GM12878 (cell line): ENCODE results near the gene ASB2. TPM values are rescaled to one million over a fixed set of nuclear protein-coding genes. Genes with fewer than 3 reads are reported as not detected.

Experiments
- ATAC-seq: fragments of 200-7000 bp; cut with Tn5 transposase; 3 replicates; pipeline ENCODE4 v1.9.1; 2020; ENCODE audit warnings: mild to moderate bottlenecking, moderate library complexity
- BruUV-seq: library from RNA; stranded (reverse); fragments of 400-500 nt; replicated peaks from 2 replicates; lab custom pipeline; 2021; lab: Mats Ljungman, UMichigan
- CTCF ChIA-PET: fragments of 300-600 bp; sonication (Branson Sonifier 250); formaldehyde crosslinking; extraction: SDS; loops from one replicate; lab custom pipeline; 2021; ENCODE audit warnings: inconsistent platforms; lab: Yijun Ruan, JAX
- POLR2A ChIA-PET: fragments of 350-600 bp; formaldehyde crosslinking; extraction: SDS; loops from one replicate; lab custom pipeline; 2021; ENCODE audit warnings: inconsistent platforms; lab: Charles Lee
- RAD21 ChIA-PET: fragments of 300-600 bp; sonication (Branson Sonifier 250); formaldehyde crosslinking; loops from one replicate; lab custom pipeline; 2023; ENCODE audit warnings: antibody characterized with exemption; ENCODE audit not compliant: unreplicated experiment; lab: Charles Lee
- SMC1A ChIA-PET: fragments of 300-600 bp; sonication (Branson Sonifier 250); formaldehyde crosslinking; loops from one replicate; lab custom pipeline; 2023; ENCODE audit not compliant: unreplicated experiment, uncharacterized antibody; lab: Charles Lee
- DNase-seq: peaks from one replicate; pipeline ENCODE4 v3.0.0-alpha.2; 2011; ENCODE audit warnings: low read depth, low spot score
- FAIRE-seq: peaks from 3 replicates; lab custom pipeline; 2011; peaks lifted over from hg19 to GRCh38; lab: Jason Lieb, UNC
- H2AFZ ChIP-seq: 2 replicates; pipeline ENCODE4 v1.6.0; 2011; ENCODE audit warnings: low read depth, low read length, control low read depth; ENCODE audit not compliant: control insufficient read depth
- H3K27ac ChIP-seq: 2 replicates; pipeline ENCODE4 v1.5.1; 2011; ENCODE audit warnings: control low read depth; ENCODE audit not compliant: control insufficient read depth, insufficient read depth
- H3K27me3 ChIP-seq, 2 experiments: replicated peaks in 1 of 2; 2 replicates each; pipeline versions ENCODE4 v1.6.0 to v1.6.1; 2011; ENCODE audit warnings: low read length in 1 of 2; ENCODE audit not compliant: control insufficient read depth in 2 of 2, insufficient read depth in 2 of 2
- H3K36me3 ChIP-seq, 2 experiments: 2 replicates each; pipeline ENCODE4 v1.5.1; 2011; ENCODE audit warnings: low read length in 1 of 2; ENCODE audit not compliant: control insufficient read depth in 2 of 2, insufficient read depth in 2 of 2
- H3K4me1 ChIP-seq: 2 replicates; pipeline ENCODE4 v1.6.1; 2011; ENCODE audit warnings: mild to moderate bottlenecking, low read length, moderate library complexity, mixed read lengths; ENCODE audit not compliant: control insufficient read depth, insufficient read depth
- H3K4me2 ChIP-seq: 2 replicates; pipeline ENCODE4 v1.6.0; 2011; ENCODE audit warnings: control low read depth; ENCODE audit not compliant: control insufficient read depth, insufficient read depth
- H3K4me3 ChIP-seq: fragments of 200-600 bp; sonication (generic); 2 replicates; pipeline ENCODE4 v1.5.1; 2016
- H3K79me2 ChIP-seq: 2 replicates; pipeline ENCODE4 v1.6.0; 2011; ENCODE audit warnings: low read length; ENCODE audit not compliant: control insufficient read depth, insufficient read depth
- H3K9ac ChIP-seq: 2 replicates; pipeline ENCODE4 v1.8.0; 2011; ENCODE audit warnings: low read length, control low read depth, mixed read lengths; ENCODE audit not compliant: control insufficient read depth, insufficient read depth
- H3K9me3 ChIP-seq: replicated peaks from 3 replicates; pipeline ENCODE4 v1.5.1; 2011; ENCODE audit warnings: mild to moderate bottlenecking, low read length; ENCODE audit not compliant: control insufficient read depth, insufficient read depth
- H4K20me1 ChIP-seq: 2 replicates; pipeline ENCODE4 v1.6.0; 2011; ENCODE audit not compliant: control insufficient read depth, insufficient read depth
- CEBPB ChIP-seq, 2 experiments: fragments of 150-350 bp in 1 of 2; IDR thresholded peaks; 2 replicates each; pipeline ENCODE4 v1.6.1; 2012 to 2014; ENCODE audit warnings: low read depth in 2 of 2, low read length in 2 of 2, borderline replicate concordance in 1 of 2, inconsistent platforms in 1 of 2
- CEBPZ ChIP-seq: fragments of 150-350 bp; IDR thresholded peaks from 2 replicates; pipeline ENCODE4 v1.6.1; 2016; ENCODE audit warnings: low read depth, low read length
- ZNF207 ChIP-seq: fragments of 450-650 bp; IDR thresholded peaks from 2 replicates; pipeline ENCODE4 v1.6.1; 2014; ENCODE audit warnings: antibody characterized with exemption, mild to moderate bottlenecking, borderline replicate concordance
- ZNF24 ChIP-seq: fragments of 450-650 bp; IDR thresholded peaks from 2 replicates; pipeline ENCODE4 v1.6.1; 2017; ENCODE audit warnings: antibody characterized with exemption, mild to moderate bottlenecking
- ZNF384 ChIP-seq: IDR thresholded peaks from 2 replicates; pipeline ENCODE4 v1.6.1; 2012; ENCODE audit warnings: low read depth, mild to moderate bottlenecking, low read length, improper control_type of control experiment, borderline replicate concordance
- WGBS: methylation state at CpG from one replicate; pipeline ENCODE4 v1.1.6; 2016; ENCODE audit warnings: low lambda C conversion rate; ENCODE audit not compliant: insufficient replicate concordance, insufficient coverage; ENCODE audit errors: missing lambda C conversion rate; 5-methylcytosine and 5-hydroxymethylcytosine counted together
- in situ Hi-C: fragments of 300-500 bp; cut with MboI; formaldehyde crosslinking; loops from 9 replicates; pipeline ENCODE4 v1.14.3; 2018; ENCODE audit warnings: mixed read lengths
- intact Hi-C: fragments of 100-400 bp; cut with micrococcal nuclease; formaldehyde crosslinking; loops from one replicate; pipeline ENCODE4 v1.14.2; 2022; ENCODE audit not compliant: unreplicated experiment
- polyA plus RNA-seq, 11 experiments: library from polyadenylated mRNA; depleted of rRNA in 4 of 11; unstranded in 6 of 11; stranded (reverse) in 5 of 11; fragments of >200 nt; fragmentation: Nextera tagmentation in 4 of 11; fragmentation: Illumina TruSeq in 1 of 11; extraction: Ambion mirVana in 4 of 11; extraction: Trizol in 1 of 11; gene quantifications; 1 replicate in 1 of 11; 2 replicates in 10 of 11; pipeline versions ENCODE4 v1.2.1 to v1.2.3, GENCODE V29; 2011 to 2016; ENCODE audit warnings: inconsistent platforms in 2 of 11, missing spikeins in 2 of 11, low read depth in 1 of 11
- total RNA-seq, 4 experiments: library from RNA; depleted of rRNA in 3 of 4; stranded (reverse); fragments of >200 nt in 3 of 4; fragmentation: Illumina TruSeq in 1 of 4; extraction: Trizol in 1 of 4; gene quantifications; 2 replicates each; pipeline versions ENCODE4 v1.2.1 to v1.2.3, GENCODE V29; 2013 to 2021

The ASB2 gene
- total and polyA plus RNA-seq, 10 of the 15 experiments (the other 5 are each of a cell fraction or from before 2014, with no cell fraction given): 3.0 to 54.8 (median 33.5) TPM

GRCh38 chr14:93997082-93997481 lies 20.7 kb upstream of the ASB2 start, which contains the start of gene CCDC197:
Gene CCDC197, plus strand, starts transcription at chr14:93997301. Its CDS starts 831 bp downstream, at chr14:93998132.
- Histone ChIP-seq H4K20me1 (no peaks in the 10 kb centered on the region), H3K4me3 (no peak within 1 kb of the TSS), H3K9me3 (no peaks in the 10 kb centered on the region), H3K36me3 (no peaks in the 10 kb centered on the region), H3K4me1 (peaks cover 26% of the 10 kb centered on the region), H3K27me3 (no peaks in the 10 kb centered on the region)
- CTCF ChIA-PET: interaction anchor here (0.6 to 16.9 kb wide), 6 partner anchors 12 to 135 kb away, joined by 3 to 541 read pairs (median 31); partner anchors contain the start of genes ASB2 and IFI27
- SMC1A ChIA-PET: interaction anchor here (0.6 to 7.3 kb wide), 9 partner anchors 11 to 59 kb away, joined by 3 to 180 read pairs (median 6); partner anchors contain the start of gene ASB2
- POLR2A ChIA-PET: interaction anchor here (0.6 to 2.2 kb wide), 5 partner anchors 15 to 183 kb away, joined by 3 to 9 read pairs (median 4); no protein-coding TSS in a partner anchor
- no TSS peak for BruUV-seq
- no peak for FAIRE-seq
- no peak for TF ChIP-seq CEBPZ
- TF ChIP-seq ZNF384: no peak
- TF ChIP-seq ZNF207: no peak
- TF ChIP-seq ZNF24: no peak
- no peak for TF ChIP-seq CEBPB (IDR thresholded peaks at IDR 0.05; ENCODE audit: borderline replicate concordance in 1 of 2, low read depth in 2 of 2, low read length in 2 of 2)
- TF ChIP-seq, all 136 proteins: peak for 0
- 0% methylated on average over 1 of the region's 1 CpG for WGBS
- in situ Hi-C loops (no loop called here), intact Hi-C loops (no loop called here)
- Histone ChIP-seq H3K27ac (no peak within 1 kb of the TSS), H3K4me2 (no peak within 1 kb of the TSS), H2AFZ (no peak within 1 kb of the TSS), H3K79me2 (no peaks in the 10 kb centered on the region), H3K9ac (no peak within 1 kb of the TSS)
- ATAC-seq (no peak), DNase-seq (no peak)
- RAD21 ChIA-PET: interaction anchor here (1.3 to 9.3 kb wide), 6 partner anchors 13 to 57 kb away, joined by 3 to 344 read pairs (median 5); partner anchors contain the start of gene ASB2
